NAMALWA (cell line): ENCODE measurements around the gene EFCAB12.
"Not testable (repeated sequence)": the region's sequence is repeated elsewhere in the genome, so short reads cannot be mapped to it uniquely, and the experiment has no call there.

Experiments
- DNase-seq: peaks from one replicate; pipeline ENCODE4 v3.0.0-alpha.2; 2015; ENCODE audit warnings: low spot score

Gene EFCAB12

DNA sequence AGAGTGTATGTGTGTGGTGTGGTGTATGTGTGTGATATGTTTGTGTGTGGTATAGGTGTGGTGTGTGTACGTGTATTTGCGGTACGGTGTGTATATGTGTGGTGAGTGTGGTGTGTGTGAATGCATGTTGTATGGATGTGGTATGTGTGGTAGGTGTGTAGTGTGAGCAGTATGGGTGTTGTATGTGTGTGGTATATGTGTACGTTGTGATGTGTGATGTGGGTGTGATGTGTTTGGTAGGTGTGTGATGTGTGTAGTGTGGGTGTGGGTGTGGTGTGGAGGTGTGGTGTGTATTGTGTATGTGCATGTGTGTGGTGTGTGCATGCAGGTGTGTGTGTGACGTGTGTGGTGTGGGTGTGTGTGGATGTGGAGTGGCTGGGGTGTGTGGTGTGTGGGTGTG lies 58.7 kb downstream of the EFCAB12 start:
- no peak for DNase-seq

DNA sequence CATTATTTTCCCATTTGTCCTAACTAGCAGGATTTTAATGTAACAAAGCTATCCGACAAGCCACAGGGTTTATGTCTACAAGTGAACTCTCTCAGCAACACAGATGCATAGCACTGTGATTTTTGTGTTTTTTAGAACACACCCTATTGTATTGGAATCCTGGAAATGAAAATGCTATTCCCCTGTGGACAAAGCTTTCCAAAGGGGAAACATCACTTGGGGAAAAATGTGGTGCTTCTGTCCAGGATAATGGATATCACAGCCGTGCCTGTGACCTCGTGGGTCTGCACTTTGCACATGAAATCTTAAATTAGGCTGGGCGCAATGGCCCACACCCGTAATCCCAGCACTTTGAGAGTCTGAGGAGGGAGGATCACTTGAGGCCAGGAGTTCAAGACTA lies 60.6 kb downstream of the EFCAB12 start:
- no peak for DNase-seq

DNA sequence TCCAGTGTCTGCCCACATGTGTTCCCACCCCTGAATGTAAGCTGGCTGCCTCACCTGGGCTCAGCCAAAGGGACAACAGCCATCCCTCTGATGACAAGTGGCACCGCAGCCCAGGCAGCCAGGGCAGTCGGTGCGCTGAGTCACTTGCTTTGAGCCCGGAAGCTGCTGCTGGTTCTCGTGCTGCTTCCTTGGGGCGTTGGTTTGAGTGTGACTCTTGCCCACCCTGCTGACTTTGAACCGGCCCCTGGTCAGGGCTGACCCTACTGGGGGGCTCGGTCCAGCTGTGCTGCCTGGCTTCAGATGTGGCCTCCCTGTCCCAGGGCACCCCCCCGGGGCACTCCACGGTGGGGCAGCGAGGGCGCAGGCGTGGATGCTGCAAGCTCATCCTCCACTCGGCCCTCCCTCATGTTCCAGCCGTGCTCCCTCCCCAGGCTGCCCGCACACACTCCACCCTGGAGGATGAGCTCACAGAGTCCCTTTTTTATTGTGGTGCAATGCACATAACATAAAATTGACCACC lies 62.1 kb downstream of the EFCAB12 start:
- no peak for DNase-seq

DNA sequence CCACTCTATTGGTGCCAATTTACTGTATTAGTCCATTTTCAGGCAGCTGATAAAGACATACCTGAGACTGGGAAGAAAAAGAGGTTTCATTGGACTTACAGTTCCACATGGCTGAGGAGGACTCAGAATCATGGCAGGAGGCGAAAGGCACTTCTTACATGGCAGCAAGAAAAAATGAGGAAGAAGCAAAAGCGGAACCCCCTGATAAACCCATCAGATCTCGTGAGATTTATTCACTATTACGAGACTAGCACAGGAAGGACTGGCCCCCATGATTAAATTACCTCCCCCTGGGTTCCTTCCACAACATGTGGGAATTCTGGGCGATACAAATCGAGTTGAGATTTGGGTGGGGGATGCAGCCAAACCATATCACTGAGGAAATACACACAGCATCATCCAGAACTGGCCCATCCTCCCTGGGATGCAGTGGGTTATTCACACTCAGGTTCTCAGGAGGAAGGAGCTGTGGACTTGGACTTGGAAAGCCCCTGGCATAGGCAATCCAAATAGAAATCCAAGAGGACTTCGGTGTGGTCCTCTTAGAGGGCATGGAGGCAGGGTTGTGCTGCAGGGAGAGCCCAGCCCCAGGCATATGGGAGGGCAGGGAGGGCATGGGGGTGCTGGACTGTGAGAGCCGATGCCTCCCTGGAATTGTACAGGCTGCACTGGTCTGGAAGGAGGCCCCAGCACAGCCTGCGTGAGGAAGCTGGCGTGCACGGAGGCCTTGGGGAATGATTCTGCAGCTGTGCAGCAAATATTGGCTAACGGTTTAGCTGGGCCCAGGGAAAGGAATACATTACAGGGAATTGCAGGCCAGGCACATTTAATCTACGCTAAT lies 62.9 kb downstream of the EFCAB12 start:
- DNase-seq, result no peak

DNA sequence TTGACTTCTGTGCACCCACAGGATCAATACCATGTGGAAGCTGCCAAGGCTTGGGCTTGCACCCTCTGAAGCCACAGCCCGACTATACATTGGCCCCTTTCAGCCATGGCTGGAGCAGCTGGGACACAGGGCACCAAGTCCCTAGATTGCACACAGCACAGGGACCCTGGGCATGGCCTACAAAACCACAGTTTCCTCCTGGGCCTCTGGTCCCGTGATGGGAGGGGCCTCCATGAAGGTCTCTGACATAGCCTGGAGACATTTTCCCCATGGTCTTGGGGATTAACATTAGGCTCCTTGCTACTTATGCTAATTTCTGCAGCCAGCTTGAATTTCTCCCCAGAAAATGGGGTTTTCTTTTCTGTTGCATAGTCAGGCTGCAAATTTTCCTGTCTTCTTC lies 63.6 kb downstream of the EFCAB12 start:
- DNase-seq, result not testable (repeated sequence)

DNA sequence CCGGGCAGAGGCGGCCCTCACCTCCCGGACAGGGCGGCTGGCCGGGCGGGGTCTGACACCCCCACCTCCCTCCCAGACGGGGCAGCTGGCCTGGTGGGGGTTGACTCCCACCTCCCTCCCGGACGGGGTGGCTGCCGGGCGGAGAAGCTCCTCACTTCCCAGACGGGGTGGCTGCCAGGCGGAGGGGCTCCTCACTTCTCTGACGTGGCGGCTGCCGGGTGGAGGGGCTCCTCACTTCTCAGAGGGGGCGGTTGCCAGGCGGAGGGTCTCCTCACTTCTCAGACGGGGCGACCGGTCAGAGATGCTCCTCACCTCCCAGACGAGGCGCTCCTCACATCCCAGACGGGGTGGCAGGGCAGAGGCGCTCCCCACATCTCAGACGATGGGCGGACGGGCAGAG lies 65.1 kb downstream of the EFCAB12 start:
- DNase-seq, result not testable (repeated sequence)

DNA sequence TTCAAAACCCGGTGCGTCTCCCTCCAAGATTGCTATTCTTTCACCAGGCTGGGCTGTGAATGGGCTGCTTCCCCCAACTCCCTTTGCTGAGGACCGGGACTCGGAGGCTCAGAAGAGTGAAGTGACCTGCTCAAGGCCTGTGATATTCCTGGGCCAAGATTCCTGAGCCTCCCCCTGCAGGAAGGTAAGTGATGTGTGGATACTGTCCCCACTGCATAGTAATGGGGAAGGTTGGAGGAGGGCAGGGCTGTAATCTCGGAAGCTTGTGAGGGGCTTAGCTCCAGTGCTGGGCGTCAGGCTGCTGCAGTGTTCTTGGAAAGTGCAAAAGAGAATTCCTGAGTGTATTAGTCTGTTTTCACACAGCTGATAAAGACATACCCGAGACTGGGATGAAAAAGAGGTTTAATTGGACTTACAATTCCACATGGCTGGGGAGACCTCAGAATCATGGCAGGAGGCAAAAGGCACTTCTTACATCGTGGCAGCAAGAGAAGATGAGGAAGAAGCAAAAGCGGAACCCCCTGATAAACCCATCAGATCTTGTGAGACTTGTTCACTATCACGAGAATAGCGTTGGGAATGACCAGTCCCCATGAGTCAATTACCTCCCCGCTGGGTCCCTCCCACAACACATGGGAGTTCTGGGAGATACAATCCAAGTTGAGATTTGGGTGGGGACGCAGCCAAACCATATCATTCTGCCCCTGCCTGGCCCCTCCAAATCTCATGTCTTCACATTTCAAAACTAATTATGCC lies 67.6 kb downstream of the EFCAB12 start:
- no peak for DNase-seq

DNA sequence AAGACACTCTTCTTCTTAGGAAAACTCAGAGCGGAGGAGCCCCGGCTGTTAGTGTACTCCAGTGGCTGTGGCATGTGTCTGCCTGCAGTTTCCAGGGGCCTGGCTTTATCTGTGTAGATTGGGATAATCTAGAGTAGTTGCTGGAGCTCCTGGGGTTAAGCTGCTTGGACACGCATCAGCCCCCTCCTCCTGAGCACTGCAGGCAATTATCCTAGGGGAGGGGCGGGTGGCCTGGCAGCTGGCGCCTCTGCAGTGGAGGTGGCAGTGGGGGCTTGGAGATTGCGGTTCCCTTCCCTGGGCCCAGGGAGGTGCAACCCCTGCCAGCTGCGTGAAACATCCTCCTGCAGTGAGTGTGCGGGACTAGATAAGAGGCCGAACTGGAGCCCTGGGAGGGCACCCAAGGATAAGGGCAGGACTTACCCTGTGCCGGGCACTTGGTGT lies 68.2 kb downstream of the EFCAB12 start:
- DNase-seq, result no peak

DNA sequence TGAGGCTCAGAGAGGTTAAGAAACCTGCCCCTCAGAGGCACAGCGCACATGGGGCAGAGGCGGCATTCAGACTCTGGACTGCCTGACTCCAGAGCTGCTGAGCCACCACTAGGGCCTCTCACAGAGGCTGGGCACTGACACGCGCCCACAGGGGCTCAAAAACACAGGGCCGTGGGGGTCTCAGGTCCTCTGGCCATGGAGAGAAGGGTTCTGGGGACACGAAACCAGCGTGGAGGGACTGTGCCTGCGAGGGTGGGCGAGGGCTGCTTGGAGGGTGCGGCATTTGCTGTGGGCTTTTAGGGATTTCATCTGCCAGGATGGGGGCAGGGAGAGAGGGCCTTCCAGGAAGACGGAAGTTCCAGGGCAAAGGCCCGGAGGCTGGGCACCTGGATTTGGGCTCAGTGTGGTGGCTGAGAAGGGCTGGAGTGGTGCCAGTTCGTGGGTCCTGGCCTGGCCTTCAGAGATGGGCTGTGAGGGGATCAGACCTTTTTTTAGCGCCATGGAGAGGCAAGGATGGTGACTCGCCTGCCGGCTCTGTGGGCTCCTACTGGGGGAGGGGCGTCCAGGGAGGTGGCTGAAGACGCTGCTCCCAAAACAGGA lies 69.6 kb downstream of the EFCAB12 start:
- DNase-seq, result no peak

DNA sequence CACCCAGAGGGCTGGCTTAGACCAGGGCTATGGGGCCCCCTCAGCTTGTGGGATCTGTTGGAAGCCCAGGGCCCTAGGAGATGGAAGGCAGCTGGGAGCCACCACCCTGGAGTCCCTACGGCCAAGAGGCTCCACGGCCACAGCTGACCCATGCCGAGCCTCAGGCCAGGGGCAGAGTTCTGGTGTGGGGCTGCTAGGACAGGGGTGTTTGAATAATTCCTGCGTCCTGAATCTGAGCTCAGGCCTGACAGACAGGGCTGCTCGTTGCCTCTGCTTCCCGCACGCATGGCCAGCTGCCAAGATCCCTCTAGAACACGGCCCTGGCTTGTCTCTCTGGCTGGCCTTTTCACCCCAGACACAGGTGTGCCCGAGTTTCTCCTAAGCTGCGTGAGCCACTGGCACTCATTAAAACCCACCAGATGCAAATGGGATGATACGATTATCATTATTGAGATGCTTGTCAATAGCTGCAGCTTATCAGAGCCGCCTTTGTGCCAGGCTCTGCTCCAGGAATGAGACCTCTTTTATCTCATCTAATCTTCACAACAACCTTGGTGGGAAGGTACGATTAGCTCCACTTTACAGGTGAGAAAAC lies 70.2 kb downstream of the EFCAB12 start:
- DNase-seq, result no peak

DNA sequence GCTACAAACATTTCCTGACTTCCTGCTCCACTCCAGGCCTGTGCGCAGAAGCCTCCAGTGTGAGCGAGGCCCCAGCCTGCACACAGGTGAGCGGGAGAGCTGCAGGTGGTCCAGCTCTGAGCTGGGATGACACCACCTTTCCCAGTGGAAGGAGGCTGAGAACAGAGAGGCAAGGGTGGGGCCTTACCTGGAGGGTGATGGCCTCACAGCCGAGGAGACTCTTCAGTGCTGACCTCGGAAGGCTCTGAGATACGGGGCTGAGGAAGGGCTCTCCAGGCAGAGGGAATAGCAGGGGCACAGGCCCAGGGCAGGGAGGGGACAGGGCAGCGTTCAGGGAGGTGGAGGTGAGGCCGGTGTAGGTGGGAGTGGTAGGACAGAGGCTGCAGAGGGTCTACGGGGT lies 70.8 kb downstream of the EFCAB12 start:
- DNase-seq, result no peak

DNA sequence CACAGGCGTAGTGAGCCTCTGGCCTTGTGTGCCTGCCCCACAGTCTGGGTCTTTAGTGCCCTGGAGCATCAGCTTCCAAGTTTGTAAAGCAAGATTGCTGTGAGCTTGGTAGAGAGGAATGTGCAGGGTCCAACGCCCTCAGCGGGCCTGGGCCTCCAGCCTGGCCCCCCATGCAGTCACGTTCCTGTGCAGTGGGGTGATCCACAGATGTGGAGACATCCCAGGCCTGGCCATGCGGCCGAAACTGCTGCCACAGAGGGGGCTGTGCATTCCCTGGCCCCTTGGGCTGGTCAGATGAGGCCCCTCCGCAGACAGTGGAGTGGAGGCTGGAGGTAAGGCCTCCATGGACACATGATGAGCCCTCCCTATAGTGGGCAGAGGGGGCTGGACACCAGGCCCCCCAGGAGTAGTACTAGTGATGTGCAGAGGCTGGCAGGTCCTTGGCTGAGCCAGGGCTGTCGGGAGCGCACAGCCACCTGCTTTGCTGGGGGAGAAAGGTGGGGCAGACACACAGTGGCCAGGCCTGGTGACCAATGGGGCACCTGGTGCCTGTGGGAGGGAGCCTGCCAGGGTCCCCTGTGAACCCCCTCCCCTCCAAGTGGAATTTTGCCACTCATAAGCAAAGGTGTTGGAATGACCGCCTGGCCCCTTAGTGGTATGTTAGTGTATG lies 71.5 kb downstream of the EFCAB12 start:
- DNase-seq, result no peak

DNA sequence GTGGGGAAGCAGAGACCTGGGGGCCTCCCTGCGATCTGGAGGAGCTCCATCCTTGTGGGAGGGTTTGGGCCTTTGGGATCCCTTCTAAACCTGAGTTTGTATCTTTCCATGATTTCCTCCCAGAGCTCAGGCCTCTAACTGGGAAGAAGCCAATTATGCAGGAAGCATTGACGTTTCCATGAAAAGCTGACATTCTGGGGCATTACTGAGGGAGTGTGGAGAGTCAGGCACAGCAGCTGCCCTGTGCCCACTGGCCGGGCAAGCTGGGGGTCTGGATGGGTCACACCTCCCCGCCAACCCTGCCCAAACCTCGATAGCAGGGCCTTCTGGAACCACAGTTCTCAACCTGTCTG lies 74.9 kb downstream of the EFCAB12 start:
- no peak for DNase-seq

DNA sequence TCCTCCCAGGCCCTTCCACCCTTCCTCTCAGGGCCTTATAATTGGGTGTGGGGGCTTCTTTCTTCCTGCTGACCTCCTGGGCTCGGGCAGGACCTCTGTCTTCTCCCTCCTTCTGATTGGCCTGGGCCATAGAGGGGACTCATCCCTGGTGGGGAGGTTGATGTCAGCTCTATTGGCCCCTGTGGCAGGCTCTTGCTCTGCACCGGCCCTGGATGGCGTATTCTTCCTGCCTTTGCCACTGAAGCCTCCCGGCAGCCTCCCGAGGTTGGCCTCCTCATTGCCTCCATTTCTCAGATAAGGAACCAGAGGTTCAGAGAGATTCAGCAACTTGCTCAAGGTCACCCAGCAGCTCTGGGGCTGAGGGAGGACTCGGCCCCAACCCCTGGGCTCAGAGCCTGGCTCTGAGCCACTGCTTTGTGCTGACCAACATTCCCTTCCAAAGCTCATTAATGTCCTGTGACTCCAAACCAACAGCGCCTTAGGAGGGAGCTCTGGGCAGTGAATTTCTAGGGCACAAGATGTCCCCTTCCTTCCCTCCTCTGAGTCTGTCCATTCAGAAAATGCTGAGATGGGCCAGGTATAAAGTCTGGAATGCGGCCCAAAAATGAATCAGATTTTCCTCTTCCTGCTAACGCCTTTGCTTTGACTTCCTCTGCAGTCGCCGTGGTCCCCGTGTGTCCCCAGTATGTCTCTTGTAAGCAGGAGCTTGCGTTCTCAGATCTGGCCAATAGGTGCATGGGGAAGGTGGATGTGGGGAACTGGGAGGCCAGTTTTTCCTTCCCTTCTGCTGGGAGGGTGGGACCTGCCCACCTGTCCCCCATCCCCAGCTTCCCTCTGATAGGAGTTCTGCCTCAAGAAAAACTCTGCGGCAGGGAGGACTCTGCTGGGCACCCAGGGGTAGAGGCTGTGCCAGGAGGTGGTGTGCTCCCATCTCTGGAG lies 75.5 kb downstream of the EFCAB12 start:
- no peak for DNase-seq

DNA sequence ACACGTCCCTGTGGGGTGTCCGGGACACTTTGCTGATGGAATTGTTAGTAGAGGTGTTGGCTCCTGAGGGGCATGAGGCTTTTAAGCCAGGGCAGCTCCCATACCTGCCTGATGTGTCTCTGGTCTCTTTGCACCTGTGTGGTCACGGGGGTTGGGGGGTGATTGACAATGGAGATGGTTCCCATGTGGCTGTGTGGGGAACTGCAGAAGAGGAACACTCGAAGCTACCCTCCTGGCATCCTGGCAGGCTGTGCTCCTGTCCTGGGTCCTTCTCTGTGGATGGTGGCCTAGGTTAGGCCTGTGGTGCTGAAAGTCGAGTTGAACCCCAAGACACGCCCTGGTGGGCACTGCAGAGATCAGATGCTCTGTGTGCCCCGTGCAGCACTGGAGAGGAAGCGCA lies 76.4 kb downstream of the EFCAB12 start:
- peak; percentile 45 for DNase-seq
